Activated B cell treated with CpG ODN at 0.5 μM for 24 hours (primary cell): ENCODE data around the gene FMOD. TPM values are rescaled to one million over a fixed set of nuclear protein-coding genes. Genes with fewer than 3 reads are reported as not detected.

Experiments used
- ATAC-seq: fragments of 200-7000 bp; cut with Tn5 transposase; one replicate; pipeline ENCODE4 v1.10.0; 2021; ENCODE audit warnings: low read depth, mild to moderate bottlenecking, moderate library complexity
- CTCF ChIA-PET: fragments of 350-600 bp; sonication (Branson Sonifier 250); formaldehyde crosslinking; loops from one replicate; lab custom pipeline; 2021; ENCODE audit warnings: antibody characterized with exemption; lab: Charles Lee
- POLR2A ChIA-PET: fragments of 350-600 bp; sonication (Branson Sonifier 250); formaldehyde crosslinking; loops from one replicate; lab custom pipeline; 2021; ENCODE audit warnings: antibody characterized with exemption; lab: Charles Lee
- DNase-seq: peaks from one replicate; pipeline ENCODE4 v3.0.0; 2022
- H3K27ac Mint-ChIP-seq: one replicate; pipeline ENCODE4 v1.8.0; 2020; ENCODE audit warnings: mixed read lengths
- H3K27me3 Mint-ChIP-seq: one replicate; pipeline ENCODE4 v1.8.0; 2021; ENCODE audit warnings: mixed read lengths
- H3K36me3 Mint-ChIP-seq: one replicate; pipeline ENCODE4 v1.8.0; 2021; ENCODE audit warnings: low read depth, mixed read lengths
- H3K4me1 Mint-ChIP-seq: one replicate; pipeline ENCODE4 v1.8.0; 2021; ENCODE audit warnings: mixed read lengths
- H3K4me3 Mint-ChIP-seq: one replicate; pipeline ENCODE4 v1.8.0; 2020; ENCODE audit warnings: mild to moderate bottlenecking, mixed read lengths
- H3K9me3 Mint-ChIP-seq: one replicate; pipeline ENCODE4 v1.8.0; 2020; ENCODE audit warnings: mixed read lengths
- CTCF ChIP-seq: fragments of 200-600 bp; IDR thresholded peaks from one replicate; pipeline ENCODE4 v1.8.0; 2022; ENCODE audit warnings: antibody characterized with exemption, mild to moderate bottlenecking
- intact Hi-C: fragments of 100-400 bp; cut with micrococcal nuclease; formaldehyde crosslinking; loops from one replicate; pipeline ENCODE4 v1.15.1; 2024
- total RNA-seq: library from RNA; stranded (reverse); gene quantifications from 2 replicates; pipeline ENCODE4 v1.2.3, GENCODE V29; 2022

FMOD gene
- total RNA-seq, 1 donor from 2014 or later: not detected

- Mint-ChIP-seq H3K27me3 (no peaks in the 10 kb centered on the region), H3K4me1 (peaks cover 93% of the 10 kb centered on the region), H3K9me3 (no peaks in the 10 kb centered on the region), H3K27ac (peak overlapping the region; percentile 96), H3K36me3 (no peaks in the 10 kb centered on the region), H3K4me3 (peak overlapping the region; percentile 84)
- no peak for ATAC-seq
- intact Hi-C loops: loop anchor here (1.0 to 5.0 kb wide), 3 partner anchors 7 to 317 kb away; partner anchors contain the start of genes PPFIA4 and TMEM183A
- ChIA-PET CTCF (interaction anchor here (0.6 to 9.4 kb wide), 14 partner anchors 12 to 378 kb away, joined by 3 to 168 read pairs (median 5); partner anchors contain the start of gene BTG2), POLR2A (interaction anchor here (1.3 to 9.5 kb wide), 5 partner anchors 13 to 57 kb away, joined by 4 to 1136 read pairs (median 92); partner anchors contain the start of gene BTG2)
- no peak for DNase-seq
- no peak for TF ChIP-seq CTCF
Observed at GRCh38 chr1:203324105-203325025, 26.6 kb downstream of the FMOD start.

- H3K9me3 Mint-ChIP-seq: no peaks in the 10 kb centered on the region
- no peaks in the 10 kb centered on the region for H3K36me3 Mint-ChIP-seq
- H3K27ac Mint-ChIP-seq: peak overlapping the region; percentile 96
- DNase-seq (no peak), ATAC-seq (no peak)
- H3K4me3 Mint-ChIP-seq: peak overlapping the region; percentile 84
- intact Hi-C loops: no loop called here
- ChIA-PET POLR2A (interaction anchor here (5.0 to 9.5 kb wide), 4 partner anchors 12 to 41 kb away, joined by 76 to 1136 read pairs (median 563); partner anchors contain the start of gene BTG2), CTCF (interaction anchor here (0.9 to 9.4 kb wide), 7 partner anchors 13 to 379 kb away, joined by 3 to 168 read pairs (median 50); partner anchors contain the start of gene BTG2)
- H3K27me3 Mint-ChIP-seq: no peaks in the 10 kb centered on the region
- TF ChIP-seq CTCF: no peak
- peaks cover 96% of the 10 kb centered on the region for H3K4me1 Mint-ChIP-seq
Observed at GRCh38 chr1:203323587-203323986, 27.3 kb downstream of the FMOD start.

GRCh38 chr1:203322500-203323179, 28.3 kb downstream of the FMOD start:
- Mint-ChIP-seq H3K4me3 (peak overlapping the region; percentile 35), H3K36me3 (no peaks in the 10 kb centered on the region), H3K27me3 (no peaks in the 10 kb centered on the region), H3K4me1 (peaks cover 94% of the 10 kb centered on the region), H3K9me3 (no peaks in the 10 kb centered on the region), H3K27ac (peak overlapping the region; percentile 96)
- no peak for DNase-seq
- ChIA-PET CTCF (interaction anchor here (5.6 to 9.4 kb wide), 2 partner anchors 14 to 34 kb away, joined by 50 to 168 read pairs; partner anchors contain the start of gene BTG2), POLR2A (interaction anchor here (0.7 to 9.5 kb wide), 4 partner anchors 11 to 1200 kb away, joined by 4 to 1136 read pairs (median 528); partner anchors contain the start of gene BTG2)
- intact Hi-C loops: no loop called here
- ATAC-seq: no peak
- no peak for TF ChIP-seq CTCF

- Mint-ChIP-seq H3K9me3 (no peaks in the 10 kb centered on the region), H3K4me3 (peak overlapping the region; percentile 72), H3K36me3 (no peaks in the 10 kb centered on the region), H3K4me1 (peaks cover 93% of the 10 kb centered on the region), H3K27me3 (no peaks in the 10 kb centered on the region), H3K27ac (peak overlapping the region; percentile 96)
- intact Hi-C loops: no loop called here
- no peak for TF ChIP-seq CTCF
- ChIA-PET CTCF (interaction anchor here (0.9 to 9.4 kb wide), 12 partner anchors 13 to 53 kb away, joined by 3 to 168 read pairs (median 5); partner anchors contain the start of gene BTG2), POLR2A (interaction anchor here (0.7 to 9.5 kb wide), 8 partner anchors 10 to 1992 kb away, joined by 3 to 1136 read pairs (median 6); partner anchors contain the start of gene BTG2)
- DNase-seq (no peak), ATAC-seq (no peak)
Observed at GRCh38 chr1:203321273-203322052, 29.5 kb downstream of the FMOD start.
